GM18873 (cell line): Measurements from ENCODE around the gene AMBRA1.

Experiments
- ATAC-seq: cut with Tn5 transposase; IDR thresholded peaks from one replicate; pipeline ENCODE4 v1.9.1; 2021; ENCODE audit warnings: mild to moderate bottlenecking, moderate library complexity, moderate number of reproducible peaks; ENCODE audit not compliant: unreplicated experiment, low FRiP score

Gene AMBRA1

DNA sequence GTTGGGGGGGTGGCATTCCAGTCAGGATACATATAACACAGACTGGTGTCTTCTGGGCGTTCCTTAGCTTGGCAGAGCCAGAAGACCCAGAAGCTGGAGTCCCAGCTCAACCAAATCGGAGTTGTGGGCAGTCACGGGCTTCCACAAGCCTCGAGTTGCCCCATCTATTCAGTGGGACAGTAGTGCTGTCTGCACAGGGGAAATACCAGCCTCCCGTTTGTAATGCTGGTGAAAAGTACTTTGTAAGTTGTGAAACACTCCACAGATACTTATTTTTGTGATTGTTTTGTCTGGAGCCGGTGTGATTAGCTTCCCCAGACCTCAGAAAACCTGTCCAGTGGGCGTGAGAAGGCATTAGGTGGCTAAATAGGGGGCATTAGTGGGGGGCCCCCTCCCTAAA lies 232.9 kb downstream of the AMBRA1 start:
- ATAC-seq: no peak

DNA sequence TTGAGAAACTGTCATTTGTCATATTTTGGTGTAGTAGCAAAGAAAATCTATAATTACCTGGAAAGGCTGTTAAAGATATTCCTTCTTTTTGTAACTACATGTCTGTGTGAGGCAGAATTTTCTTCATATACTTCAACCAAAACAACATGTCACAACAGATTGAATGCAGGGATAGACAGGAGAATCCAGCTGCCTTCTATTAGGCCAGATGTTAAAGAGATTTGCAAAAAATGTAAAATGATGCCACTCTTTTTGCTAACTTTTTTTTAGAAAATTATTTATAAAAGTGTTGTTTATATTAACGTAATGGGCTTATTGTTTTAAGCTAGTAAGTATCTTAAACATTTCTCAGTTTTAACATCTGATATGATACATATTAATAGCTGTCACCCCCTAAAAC lies 233.9 kb downstream of the AMBRA1 start:
- ATAC-seq: no peak

DNA sequence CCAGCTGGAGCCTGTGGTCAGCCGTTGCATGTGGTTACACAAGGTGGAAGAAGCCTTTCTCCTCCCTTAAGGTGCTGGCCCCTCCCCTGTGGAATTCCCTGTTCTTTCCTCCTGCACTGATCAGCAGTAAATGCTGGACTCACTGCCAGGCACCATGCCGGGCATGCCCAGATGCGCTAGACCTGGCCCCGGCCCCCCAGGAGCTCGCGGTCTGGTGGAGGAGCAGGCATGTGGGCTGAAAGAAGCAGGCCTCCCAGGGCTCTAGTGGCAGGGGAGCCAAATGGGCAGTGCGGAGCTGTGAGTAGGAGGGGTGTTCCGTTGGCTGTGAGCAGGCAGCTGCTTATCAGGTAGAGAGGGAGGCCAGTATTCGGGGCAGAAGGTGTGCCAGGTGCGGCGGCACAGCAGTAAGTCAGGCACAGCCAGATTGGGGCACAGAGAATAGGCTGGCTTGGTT lies 236.3 kb downstream of the AMBRA1 start:
- ATAC-seq: no peak

DNA sequence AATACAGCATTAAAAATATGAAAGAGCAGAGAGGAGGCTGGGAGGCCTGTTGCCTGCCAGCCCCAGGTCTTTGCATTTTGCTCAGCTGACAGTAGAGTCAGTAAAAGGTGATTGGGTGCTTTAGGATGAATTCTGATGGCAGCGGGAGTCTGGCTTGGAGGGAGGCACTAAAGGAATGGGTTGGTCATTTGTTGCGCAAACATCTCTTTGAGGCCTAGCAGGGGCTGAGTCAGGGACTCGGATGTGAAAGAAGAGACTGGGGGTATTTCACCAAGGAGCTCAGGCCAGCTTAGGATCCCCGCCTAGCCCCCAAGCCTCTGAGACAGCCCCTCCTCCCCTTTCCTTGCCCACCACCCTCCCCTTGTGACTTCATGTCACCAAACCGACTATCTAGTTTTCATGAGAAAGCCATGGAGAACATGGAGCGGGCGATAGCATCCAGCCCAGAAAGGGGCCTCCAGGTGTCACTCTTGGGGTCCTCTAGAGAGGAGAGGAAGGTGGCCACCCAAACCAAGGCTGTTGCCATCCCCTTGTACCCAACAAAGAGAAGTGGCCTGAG lies 236.8 kb downstream of the AMBRA1 start:
- ATAC-seq: no peak

DNA sequence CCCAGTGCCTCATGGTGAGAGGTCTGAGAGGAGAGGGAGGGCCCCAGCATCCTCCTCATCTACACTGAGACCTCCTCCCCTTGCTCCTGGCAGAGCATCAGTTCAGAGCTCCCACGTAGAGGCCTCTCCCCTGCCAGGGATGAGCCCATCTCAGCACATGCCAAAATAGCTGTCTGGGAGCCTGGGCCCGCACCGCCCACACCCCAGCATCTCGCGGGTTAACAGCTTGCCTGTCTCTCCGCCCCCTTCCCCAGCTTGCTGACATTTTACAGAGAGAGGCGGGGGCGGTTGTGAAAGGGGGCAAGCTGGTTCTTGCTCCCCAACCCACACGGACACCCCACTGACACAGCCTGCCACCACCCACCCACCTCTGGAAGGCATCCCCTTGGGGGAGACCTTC lies 240.1 kb downstream of the AMBRA1 start:
- no peak for ATAC-seq

DNA sequence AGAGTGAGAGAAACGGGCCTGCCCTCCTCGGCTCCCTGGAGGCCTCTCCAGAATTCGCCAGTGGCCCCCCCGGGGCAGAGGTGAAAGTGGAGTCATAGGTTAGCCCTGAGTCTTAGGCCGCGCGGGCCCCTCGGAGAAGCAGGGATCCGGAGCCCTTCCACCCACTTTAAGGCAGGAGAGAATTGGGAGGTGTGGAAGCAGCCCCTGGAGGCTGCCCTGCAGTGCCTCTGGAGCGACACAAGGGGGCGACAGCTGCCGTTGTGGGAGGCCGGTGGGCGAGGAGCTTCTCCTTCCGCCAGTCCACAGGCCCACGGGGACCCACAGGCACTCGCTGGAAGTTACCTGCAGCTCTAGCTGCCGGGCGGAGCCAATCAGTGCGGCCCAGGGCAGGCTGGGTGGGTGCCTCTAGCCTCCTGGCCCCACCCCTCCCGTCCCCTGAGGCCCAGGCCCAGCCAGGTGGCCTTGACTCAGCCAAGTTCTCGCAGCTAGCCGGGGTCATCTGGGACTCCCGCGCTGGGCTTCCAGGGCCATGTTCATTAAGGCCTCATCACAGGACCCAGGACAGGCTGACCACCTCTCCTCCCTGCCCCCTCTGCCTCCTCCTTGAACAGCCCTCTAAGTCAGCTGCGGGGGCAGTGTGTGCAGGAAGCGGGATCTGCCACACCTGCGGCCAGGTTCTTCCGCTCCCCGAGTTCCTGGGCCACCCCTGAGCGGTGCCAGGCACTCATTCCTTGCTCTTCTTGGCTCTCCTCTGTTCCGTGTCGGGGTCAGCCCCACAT lies 241.6 kb downstream of the AMBRA1 start:
- no peak for ATAC-seq

DNA sequence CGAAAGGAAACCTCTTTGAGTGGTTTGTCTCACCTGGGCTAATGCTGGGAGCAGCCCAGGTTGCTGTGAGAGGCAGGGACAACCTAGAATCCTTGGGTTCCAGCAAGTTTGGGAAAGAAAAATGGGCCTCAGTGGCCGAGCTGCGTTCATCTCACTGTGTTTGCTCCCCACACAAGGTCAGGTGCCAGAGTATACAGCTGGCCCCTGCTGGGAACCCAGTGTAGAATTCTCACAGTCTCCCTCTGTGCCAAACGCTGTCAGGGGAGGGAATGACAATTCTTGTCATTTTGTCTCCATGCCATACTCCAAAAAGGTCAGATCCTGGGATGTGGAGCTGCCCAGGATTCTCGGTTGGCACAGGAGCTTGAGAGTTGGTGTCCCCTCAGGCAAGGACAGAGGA lies 242.2 kb downstream of the AMBRA1 start:
- ATAC-seq: no peak

DNA sequence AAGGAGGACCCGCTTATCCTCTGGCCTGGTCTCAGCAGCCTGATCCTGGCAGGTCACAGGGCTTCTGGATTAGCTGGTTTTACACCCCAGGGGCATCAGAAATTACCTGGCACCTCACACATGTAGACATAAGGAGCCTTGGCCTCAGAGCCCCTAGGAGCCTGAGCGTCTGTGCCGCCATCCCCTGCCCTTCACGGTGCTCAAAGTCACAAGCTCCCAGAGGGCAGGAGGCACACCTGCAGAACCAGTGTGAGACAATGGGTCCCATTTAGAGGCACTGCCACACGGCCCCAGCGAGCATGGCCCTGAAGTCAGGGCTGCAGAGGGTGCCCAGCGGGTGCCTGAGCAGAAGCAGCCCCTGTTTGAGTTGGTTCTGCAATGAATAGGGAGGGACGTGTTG lies 242.7 kb downstream of the AMBRA1 start:
- no peak for ATAC-seq

DNA sequence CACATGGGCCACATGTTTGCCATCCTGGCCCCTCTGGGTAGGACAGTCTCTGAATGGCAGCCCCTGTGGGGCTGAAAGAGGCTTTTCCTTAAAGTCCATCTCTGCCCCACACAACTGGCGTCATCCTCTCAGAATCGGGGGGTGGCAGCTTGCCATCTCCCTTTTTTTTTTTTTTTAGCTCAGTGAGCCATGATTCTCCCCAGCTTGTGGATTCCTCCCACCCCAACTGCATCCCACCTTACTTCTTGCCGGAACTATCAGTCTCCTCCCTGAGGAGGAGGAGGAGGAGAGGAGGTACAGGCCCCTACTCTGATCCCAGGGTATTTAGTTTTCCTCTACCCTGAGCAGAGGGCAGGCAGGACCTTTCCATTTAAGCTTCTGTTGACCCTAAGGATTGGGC lies 243.1 kb downstream of the AMBRA1 start:
- ATAC-seq: no peak

DNA sequence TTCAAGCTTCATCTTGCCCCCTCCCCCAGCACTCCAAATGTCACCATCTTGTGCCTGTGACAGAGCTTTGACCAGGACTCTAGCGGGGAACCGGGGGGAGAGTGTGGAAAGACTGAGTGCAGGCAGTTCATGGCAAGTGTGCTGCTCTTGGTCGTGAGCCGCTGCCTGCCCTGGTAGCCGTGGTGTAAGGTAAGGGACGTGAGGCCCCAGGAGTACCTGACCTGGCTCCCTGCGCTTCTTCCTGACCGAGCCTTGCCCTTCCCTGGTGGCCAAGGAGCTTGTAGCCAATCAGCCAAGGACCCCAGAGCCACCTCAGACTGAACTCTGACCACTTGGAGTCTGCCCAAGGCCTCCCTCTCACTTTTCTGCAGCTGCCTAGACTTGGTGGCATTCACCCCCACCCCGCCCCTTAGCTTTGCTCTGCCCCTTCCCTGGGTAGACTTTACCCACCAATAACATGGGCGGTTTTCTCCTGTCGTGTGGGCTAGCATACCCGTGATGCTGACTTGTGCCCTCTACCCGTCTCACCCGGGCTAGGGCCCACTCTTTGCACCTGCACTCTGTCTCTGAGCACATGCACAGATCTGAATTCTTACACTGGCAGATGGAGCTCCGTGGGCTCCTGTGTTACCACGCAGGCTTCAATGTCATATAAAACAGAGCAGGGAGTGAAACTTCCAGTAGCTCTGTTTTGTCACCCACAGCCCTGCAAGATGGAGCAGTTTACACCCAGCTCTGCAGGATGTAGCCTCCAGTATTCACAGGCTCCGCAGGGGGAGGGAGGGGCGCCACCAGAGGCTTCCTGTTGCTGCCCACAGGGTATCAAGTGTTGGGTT lies 245.0 kb downstream of the AMBRA1 start:
- no peak for ATAC-seq

DNA sequence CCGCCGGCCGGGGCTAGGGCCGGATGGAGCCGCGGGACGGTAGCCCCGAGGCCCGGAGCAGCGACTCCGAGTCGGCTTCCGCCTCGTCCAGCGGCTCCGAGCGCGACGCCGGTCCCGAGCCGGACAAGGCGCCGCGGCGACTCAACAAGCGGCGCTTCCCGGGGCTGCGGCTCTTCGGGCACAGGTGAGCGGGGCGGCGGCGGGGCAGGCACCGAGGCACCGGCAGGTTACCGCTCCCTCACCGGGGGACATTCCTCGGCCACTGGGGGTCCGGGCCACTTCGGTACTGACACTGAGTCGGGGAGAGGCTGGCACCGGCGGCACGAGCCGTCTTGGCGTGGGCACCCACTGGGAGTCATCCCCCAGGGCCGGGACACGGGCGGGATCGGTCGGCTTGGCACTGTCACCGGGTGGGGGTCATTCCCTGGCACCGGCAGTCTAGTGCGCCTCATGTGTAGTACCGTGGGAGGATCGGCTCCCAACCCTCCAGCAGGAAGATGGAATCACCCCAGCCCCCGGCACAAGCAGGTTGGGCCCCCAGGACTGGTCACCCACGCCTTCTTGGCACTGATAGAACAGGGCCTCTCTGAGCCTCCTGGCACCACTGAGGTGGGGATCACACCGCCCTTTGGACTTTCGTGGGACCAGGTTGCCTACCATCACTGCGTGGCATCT lies 246.0 kb downstream of the AMBRA1 start:
- peak; percentile 10 for ATAC-seq

DNA sequence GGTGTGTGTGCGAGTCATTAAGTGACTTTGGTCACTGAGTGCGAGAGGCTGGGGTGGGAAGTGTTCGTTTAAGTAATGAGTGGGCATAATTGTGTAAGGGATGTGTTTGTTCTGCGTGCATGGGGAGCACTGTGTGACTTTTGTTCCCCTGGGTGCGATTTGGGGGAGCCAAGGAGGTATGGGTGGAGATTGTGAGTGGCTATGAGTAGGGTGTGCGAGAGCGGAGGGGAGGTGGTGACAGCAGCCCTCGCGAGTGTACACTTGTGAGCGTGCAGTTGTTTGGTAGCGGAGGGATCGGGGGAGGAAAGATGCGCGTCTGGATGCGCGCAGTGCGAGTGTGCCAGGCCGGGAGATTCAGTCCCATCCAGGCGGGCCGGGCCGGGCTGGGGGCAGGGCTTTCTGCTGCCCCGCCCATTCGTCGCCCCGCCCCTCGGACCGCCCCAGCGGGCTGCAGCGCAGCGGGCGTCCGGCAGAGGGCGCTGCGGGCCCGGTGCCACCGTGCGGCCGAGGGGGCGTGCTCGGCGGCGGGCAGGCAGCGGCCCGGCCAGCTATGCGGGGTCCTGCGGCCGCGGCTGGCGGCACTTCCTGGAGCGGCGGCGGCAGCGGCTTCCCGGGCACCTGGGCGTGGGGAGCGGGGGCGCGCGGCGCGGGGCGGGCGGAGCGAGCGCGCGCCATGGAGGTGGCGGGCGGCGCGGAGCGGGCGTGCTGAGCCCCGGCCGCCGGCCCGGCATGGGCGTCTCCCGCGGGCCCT lies 246.8 kb downstream of the AMBRA1 start, which contains the start of gene DGKZ:
DGKZ (plus strand) TSS at position 578 of the 751 bp plus-strand sequence. CDS start 197 bp downstream, outside the sequence.
- peak; percentile 35 for ATAC-seq
